ENCODE measurements around the gene C2CD3.

GRCh38 chr11:74157169-74157568 is 13.6 kb downstream of the C2CD3 start:
- TF ChIP-seq CTCF (IDR thresholded peaks at IDR 0.05) (no peak), POLR2A (IDR thresholded peaks at IDR 0.05) (no peak), POLR2AphosphoS5 (IDR thresholded peaks at IDR 0.05) (no peak), EP300 (IDR thresholded peaks at IDR 0.05) (no peak)

All from upper lobe of left lung (tissue), 4 donors.